Activated CD4-positive, alpha-beta memory T cell treated with anti-CD3 and anti-CD28 coated beads, Interleukin-2, amount 10 ng/mL, durations not matched to agents 7 days and 5 days (primary cell): ENCODE data around the gene CACYBP. TPM values are rescaled to one million over a fixed set of nuclear protein-coding genes. Genes with fewer than 3 reads are reported as not detected.

Experiments used
- CTCF ChIA-PET: fragments of 350-600 bp; sonication (Branson Sonifier 250); formaldehyde crosslinking; loops from one replicate; lab custom pipeline; 2021; ENCODE audit warnings: antibody characterized with exemption, inconsistent platforms; lab: Charles Lee
- POLR2A ChIA-PET: fragments of 350-600 bp; sonication (Branson Sonifier 250); formaldehyde crosslinking; loops from one replicate; lab custom pipeline; 2021; ENCODE audit warnings: antibody characterized with exemption; lab: Charles Lee
- DNase-seq: peaks from one replicate; pipeline ENCODE4 v3.0.0-alpha.2; 2020
- H3K27ac Mint-ChIP-seq: one replicate; pipeline ENCODE4 v1.8.0; 2021; ENCODE audit warnings: mild to moderate bottlenecking, mixed read lengths
- H3K27me3 Mint-ChIP-seq: one replicate; pipeline ENCODE4 v1.8.0; 2021; ENCODE audit warnings: mixed read lengths
- H3K36me3 Mint-ChIP-seq: one replicate; pipeline ENCODE4 v1.8.0; 2021; ENCODE audit warnings: low read depth, mixed read lengths
- H3K4me1 Mint-ChIP-seq: one replicate; pipeline ENCODE4 v1.8.0; 2021; ENCODE audit warnings: mixed read lengths
- H3K4me3 Mint-ChIP-seq: one replicate; pipeline ENCODE4 v1.8.0; 2021; ENCODE audit warnings: mild to moderate bottlenecking, mixed read lengths
- H3K9me3 Mint-ChIP-seq: one replicate; pipeline ENCODE4 v1.8.0; 2021; ENCODE audit warnings: mixed read lengths
- total RNA-seq, 2 experiments: library from RNA; stranded (reverse); gene quantifications; one replicate each; pipeline ENCODE4 v1.2.3, GENCODE V29; 2021

The CACYBP gene
- total RNA-seq, 2 experiments from 2014 or later: 234 to 254 TPM

DNA sequence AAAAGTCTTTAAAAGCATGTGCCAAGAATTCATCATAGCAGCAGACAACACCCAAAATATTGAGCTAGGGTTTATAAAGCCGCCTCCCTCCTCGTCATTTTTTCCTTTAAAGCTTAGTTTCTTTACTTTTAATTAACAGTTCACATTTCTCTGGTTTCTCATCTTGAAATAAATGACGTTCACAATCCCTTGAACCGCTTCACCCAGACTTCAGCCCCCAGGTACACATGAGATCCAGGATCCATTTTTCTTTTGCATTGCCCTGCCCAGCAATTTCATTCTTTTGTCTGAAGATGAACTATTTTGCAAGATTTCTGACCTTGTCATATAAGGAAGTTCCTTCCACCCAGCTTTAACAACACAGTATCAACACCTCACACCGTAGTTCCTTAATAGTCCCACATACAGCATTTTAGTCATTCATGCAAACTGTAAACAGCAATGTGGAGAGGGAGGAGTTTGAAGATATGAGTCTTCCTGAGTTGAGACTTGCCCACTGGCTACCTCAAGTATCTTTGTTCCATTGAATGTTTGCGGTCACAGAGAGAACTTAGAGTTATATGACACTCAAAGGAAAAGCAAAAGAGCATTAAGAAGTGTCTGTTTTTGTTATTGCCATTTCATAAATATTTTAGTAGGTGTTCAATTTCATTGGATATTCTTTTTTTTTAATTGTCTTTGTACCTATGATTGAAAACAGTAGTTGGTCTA is 35.3 kb upstream of the CACYBP start:
- peak overlapping the region; percentile 97 for H3K27ac Mint-ChIP-seq
- H3K4me1 Mint-ChIP-seq: peaks cover 57% of the 10 kb centered on the region
- CTCF ChIA-PET: interaction anchor here (0.9 to 2.3 kb wide), 3 partner anchors 18 to 36 kb away, joined by 4 to 13 read pairs (median 6); partner anchors contain the start of gene CACYBP
- H3K4me3 Mint-ChIP-seq: peak overlapping the region; percentile 83
- no peaks in the 10 kb centered on the region for H3K9me3 Mint-ChIP-seq
- H3K27me3 Mint-ChIP-seq: no peaks in the 10 kb centered on the region
- POLR2A ChIA-PET: interaction anchor here (0.9 to 7.2 kb wide), 10 partner anchors 10 to 1095 kb away, joined by 3 to 203 read pairs (median 4); partner anchors contain the start of genes CACYBP, MRPS14 and ZBTB37
- H3K36me3 Mint-ChIP-seq: peaks cover 10% of the 10 kb centered on the region
- DNase-seq: peak; percentile 29

DNA sequence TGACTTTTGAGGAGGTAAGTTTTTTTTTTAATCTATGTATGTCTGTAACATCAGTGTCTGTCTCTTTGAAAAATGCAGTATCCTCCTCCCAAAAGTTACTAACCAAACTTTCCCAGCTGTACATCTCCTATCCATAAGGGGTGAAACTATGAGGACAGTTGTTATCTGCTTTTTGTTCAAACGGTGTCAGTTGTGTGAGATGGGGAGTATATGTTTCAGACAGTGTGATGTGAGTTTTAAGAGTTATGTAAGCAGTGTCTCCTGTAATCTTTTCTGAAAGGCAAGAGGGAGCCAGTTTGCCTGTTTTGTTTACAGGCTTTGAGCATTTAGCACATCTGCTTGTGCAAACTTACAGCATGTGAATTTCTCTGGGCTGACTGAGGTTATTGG is 34.8 kb upstream of the CACYBP start:
- H3K4me3 Mint-ChIP-seq: peak overlapping the region; percentile 83
- no peaks in the 10 kb centered on the region for H3K9me3 Mint-ChIP-seq
- peaks cover 15% of the 10 kb centered on the region for H3K36me3 Mint-ChIP-seq
- ChIA-PET CTCF (interaction anchor here (0.7 to 1.8 kb wide), 4 partner anchors 13 to 34 kb away, joined by 3 to 9 read pairs (median 4); partner anchors contain the start of gene CACYBP), POLR2A (interaction anchor here (0.7 to 7.2 kb wide), 19 partner anchors 8 to 1141 kb away, joined by 3 to 203 read pairs (median 5); partner anchors contain the start of genes CACYBP, MRPS14 and ZBTB37)
- peak overlapping the region; percentile 97 for H3K27ac Mint-ChIP-seq
- H3K4me1 Mint-ChIP-seq: peaks cover 63% of the 10 kb centered on the region
- DNase-seq: no peak
- H3K27me3 Mint-ChIP-seq: no peaks in the 10 kb centered on the region

DNA sequence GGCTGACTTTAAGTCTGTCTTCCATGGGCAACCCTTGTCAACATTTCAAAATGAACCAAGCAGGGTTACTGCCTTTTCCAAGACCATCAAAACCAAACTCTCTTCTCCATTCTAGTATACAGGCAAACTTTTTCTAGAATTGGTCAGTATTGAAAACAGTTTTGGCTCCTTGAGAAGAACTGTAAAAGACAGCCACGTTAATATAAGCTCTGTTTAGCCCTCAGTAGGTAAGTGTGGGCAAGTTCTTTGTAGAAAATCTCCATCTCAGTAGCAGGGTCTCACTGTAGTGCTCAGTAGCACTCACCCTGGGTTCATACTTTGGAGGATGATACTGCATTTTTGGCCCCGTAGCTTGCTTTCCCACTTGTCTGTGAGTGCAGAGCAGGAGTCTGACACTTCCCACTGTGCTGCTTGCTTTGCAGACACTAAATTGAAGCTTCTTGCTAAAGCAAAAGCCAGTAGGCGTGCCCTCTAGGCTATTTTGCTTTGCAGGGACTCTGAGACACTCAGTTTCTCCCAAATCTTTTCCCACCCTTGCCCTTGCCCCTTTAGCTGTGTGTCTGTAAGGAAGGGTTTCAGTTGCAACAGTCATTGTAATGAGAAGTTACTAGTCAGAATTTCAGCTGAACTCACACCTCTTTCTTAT is 34.3 kb upstream of the CACYBP start:
- Mint-ChIP-seq H3K4me1 (peaks cover 68% of the 10 kb centered on the region), H3K27me3 (no peaks in the 10 kb centered on the region), H3K27ac (peak overlapping the region; percentile 97), H3K36me3 (peaks cover 20% of the 10 kb centered on the region), H3K4me3 (peak overlapping the region; percentile 83), H3K9me3 (no peaks in the 10 kb centered on the region)
- peak; percentile 44 for DNase-seq
- POLR2A ChIA-PET: interaction anchor here (0.7 to 7.2 kb wide), 18 partner anchors 9 to 1142 kb away, joined by 3 to 203 read pairs (median 4); partner anchors contain the start of genes CACYBP, MRPS14 and ZBTB37
- CTCF ChIA-PET: interaction anchor here (0.7 to 1.8 kb wide), 5 partner anchors 13 to 34 kb away, joined by 3 to 9 read pairs (median 4); partner anchors contain the start of gene CACYBP

DNA sequence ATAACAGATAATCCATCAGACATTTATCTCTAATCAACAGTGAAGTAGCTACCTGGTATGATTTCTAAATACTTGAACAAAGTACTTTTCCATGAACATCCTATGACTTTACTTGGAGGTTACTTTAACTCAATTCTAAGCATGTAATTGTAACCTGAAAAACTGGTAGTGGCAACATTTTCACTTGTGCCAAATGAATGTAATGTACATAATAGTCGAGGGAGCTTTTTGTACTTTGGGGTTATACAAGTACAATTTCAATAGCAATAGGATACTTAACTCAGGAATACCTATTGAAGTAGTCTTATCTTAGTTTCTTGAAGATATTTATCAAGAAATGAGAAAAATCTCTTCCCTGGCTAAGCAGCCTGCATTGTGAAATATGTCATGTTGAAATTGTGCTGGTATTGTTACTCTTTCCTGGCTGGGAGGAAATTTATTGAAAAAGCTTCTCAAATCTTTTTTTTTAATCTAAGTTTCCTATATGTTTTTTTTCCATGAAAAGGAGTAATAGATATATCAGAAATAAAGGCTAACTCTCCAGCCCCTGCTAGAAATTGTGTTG is 33.7 kb upstream of the CACYBP start:
- DNase-seq: no peak
- H3K4me3 Mint-ChIP-seq: peak overlapping the region; percentile 83
- H3K27me3 Mint-ChIP-seq: no peaks in the 10 kb centered on the region
- peaks cover 69% of the 10 kb centered on the region for H3K4me1 Mint-ChIP-seq
- peak overlapping the region; percentile 97 for H3K27ac Mint-ChIP-seq
- ChIA-PET POLR2A (interaction anchor here (0.8 to 7.2 kb wide), 15 partner anchors 10 to 1142 kb away, joined by 3 to 203 read pairs (median 4); partner anchors contain the start of genes CACYBP and MRPS14), CTCF (interaction anchor here (1.5 to 1.8 kb wide), 4 partner anchors 12 to 33 kb away, joined by 3 to 9 read pairs (median 4); partner anchors contain the start of gene CACYBP)
- peaks cover 21% of the 10 kb centered on the region for H3K36me3 Mint-ChIP-seq
- H3K9me3 Mint-ChIP-seq: no peaks in the 10 kb centered on the region

DNA sequence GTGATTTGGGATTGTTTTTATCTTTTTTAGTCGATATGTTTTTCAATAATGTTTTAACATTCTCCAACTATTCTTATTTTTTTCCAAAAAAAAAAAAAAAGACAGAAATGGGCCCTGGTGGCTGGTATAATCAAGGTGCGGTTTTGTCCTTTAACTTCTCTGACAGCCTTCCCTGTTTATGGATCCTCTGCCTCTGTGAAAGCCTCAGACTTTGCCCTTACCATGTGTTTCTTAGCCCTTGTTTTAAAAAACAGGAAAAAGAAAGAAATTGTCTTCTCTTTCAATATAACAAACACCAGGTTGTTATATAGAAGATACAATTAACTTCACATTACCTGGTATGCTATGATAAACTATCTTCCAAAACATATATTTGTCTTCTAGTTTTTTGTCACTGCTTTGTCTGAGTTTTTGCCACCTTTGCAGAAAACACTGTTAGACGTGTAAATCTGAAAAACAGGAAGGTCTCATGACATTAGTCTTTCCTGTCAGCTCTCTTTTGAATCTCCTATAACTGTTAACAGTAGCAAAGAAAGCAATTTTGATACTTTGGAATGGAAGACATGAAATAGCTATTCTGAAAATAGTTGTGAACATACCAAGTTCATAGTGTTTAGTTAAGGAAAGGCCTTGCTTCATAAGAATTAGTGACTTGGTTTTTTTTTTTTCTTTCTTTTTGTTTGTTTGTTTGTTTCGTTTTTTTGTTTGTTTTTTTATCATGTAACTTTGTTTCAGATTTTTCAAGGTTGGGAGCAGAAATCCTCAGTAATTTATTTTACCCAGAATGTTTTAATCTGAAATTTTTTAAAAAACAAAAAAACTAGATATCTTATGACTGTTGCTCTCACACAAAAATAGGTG is 31.7 kb upstream of the CACYBP start:
- Mint-ChIP-seq H3K9me3 (no peaks in the 10 kb centered on the region), H3K4me1 (peaks cover 83% of the 10 kb centered on the region), H3K27ac (peak overlapping the region; percentile 93), H3K36me3 (peaks cover 34% of the 10 kb centered on the region), H3K4me3 (peak overlapping the region; percentile 62), H3K27me3 (no peaks in the 10 kb centered on the region)
- ChIA-PET CTCF (interaction anchor here (0.6 to 1.3 kb wide), 10 partner anchors 11 to 169 kb away, joined by 3 to 10 read pairs (median 4); partner anchors contain the start of genes CACYBP and MRPS14), POLR2A (interaction anchor here (0.7 to 7.2 kb wide), 18 partner anchors 9 to 1143 kb away, joined by 3 to 203 read pairs (median 5); partner anchors contain the start of genes CACYBP, CENPL, DARS2 and GAS5)
- no peak for DNase-seq

DNA sequence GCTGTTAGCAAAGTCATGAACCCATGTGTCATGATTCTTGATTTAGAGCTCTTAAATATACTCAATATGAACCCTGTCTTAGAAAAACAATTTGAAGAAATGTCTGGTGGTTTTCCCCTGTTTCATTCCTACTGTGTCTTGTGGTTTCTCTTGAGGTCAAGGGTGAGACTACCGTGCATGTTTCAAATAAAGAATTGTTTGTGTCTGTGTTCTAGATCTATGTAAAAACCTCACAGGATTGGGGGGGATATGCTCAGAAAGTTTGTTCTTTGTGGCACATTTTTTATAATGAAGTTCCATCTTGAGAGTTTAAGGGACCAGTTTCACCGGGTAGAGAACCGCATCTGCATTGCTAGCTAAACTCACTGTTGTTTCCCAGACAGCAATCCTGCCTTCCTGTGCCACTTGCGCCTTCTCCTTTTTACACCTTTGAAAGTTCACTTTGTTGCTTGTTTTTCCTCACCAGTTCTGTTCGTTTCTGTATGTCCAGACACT is 30.9 kb upstream of the CACYBP start:
- Mint-ChIP-seq H3K27ac (peak overlapping the region; percentile 93), H3K9me3 (no peaks in the 10 kb centered on the region), H3K4me1 (peaks cover 77% of the 10 kb centered on the region), H3K36me3 (peaks cover 39% of the 10 kb centered on the region), H3K27me3 (no peaks in the 10 kb centered on the region), H3K4me3 (peak overlapping the region; percentile 62)
- ChIA-PET CTCF (interaction anchor here (0.8 to 1.3 kb wide), 7 partner anchors 10 to 169 kb away, joined by 3 to 10 read pairs (median 4); partner anchors contain the start of genes CACYBP and MRPS14), POLR2A (interaction anchor here (0.7 to 7.2 kb wide), 16 partner anchors 8 to 1144 kb away, joined by 3 to 203 read pairs (median 6); partner anchors contain the start of genes CACYBP, CENPL, DARS2 and GAS5)
- no peak for DNase-seq

DNA sequence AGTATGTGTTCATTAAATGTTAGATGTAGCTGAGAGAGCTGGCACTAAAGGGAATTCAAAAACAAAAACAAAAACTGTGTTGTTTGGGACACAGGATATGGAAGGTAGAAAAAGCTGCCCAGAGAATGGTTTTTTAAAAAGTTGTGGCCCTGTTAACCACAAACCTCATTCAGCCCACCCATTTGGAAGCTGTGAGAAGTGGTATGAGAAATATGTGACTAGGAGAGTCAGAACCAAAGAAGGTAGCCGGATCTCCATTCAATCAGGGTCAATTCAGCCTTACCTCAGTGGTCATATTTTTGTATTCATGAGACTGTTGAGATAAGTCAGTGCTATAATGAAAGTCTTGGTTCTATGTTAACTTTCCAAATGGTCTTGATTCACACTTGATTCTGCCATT is 29.8 kb upstream of the CACYBP start:
- H3K4me1 Mint-ChIP-seq: peaks cover 72% of the 10 kb centered on the region
- H3K4me3 Mint-ChIP-seq: peak overlapping the region; percentile 40
- DNase-seq: peak; percentile 43
- H3K27ac Mint-ChIP-seq: peak overlapping the region; percentile 93
- POLR2A ChIA-PET: interaction anchor here (0.6 to 3.8 kb wide), 7 partner anchors 10 to 170 kb away, joined by 3 to 37 read pairs (median 4); partner anchors contain the start of genes CACYBP and MRPS14
- CTCF ChIA-PET: interaction anchor here (0.9 to 1.4 kb wide), 2 partner anchors 13 to 224 kb away, joined by 3 to 4 read pairs; no protein-coding TSS in a partner anchor
- no peaks in the 10 kb centered on the region for H3K9me3 Mint-ChIP-seq
- H3K27me3 Mint-ChIP-seq: no peaks in the 10 kb centered on the region
- H3K36me3 Mint-ChIP-seq: peaks cover 48% of the 10 kb centered on the region

DNA sequence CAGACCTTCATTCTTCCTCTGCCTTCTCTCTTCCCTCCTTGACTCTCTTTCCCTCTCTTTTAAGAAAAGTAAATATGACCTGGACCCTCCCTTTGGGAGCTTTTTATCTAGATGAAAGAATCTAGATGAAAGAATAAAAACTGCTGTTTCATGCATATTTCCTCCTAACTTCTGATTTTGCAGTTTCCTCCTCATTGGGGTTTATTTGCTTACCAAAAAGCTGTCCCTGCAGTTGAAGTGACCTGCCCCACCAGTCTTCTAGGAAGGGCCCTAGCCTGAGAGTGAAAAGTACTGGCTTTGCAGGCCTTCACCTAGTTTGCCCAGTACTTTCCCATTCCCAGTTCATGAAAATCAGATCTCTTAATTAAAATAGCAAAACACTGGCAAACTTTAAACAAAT is 28.3 kb upstream of the CACYBP start:
- Mint-ChIP-seq H3K9me3 (no peaks in the 10 kb centered on the region), H3K27ac (peak overlapping the region; percentile 58), H3K4me1 (peaks cover 71% of the 10 kb centered on the region), H3K4me3 (peak overlapping the region; percentile 10), H3K36me3 (peaks cover 59% of the 10 kb centered on the region), H3K27me3 (no peaks in the 10 kb centered on the region)
- DNase-seq: no peak
- CTCF ChIA-PET: interaction anchor here (0.6 to 2.2 kb wide), 6 partner anchors 10 to 175 kb away, joined by 3 to 7 read pairs (median 4); no protein-coding TSS in a partner anchor
- POLR2A ChIA-PET: interaction anchor here (0.8 to 3.8 kb wide), 4 partner anchors 10 to 171 kb away, joined by 3 to 37 read pairs (median 10); partner anchors contain the start of gene CACYBP

DNA sequence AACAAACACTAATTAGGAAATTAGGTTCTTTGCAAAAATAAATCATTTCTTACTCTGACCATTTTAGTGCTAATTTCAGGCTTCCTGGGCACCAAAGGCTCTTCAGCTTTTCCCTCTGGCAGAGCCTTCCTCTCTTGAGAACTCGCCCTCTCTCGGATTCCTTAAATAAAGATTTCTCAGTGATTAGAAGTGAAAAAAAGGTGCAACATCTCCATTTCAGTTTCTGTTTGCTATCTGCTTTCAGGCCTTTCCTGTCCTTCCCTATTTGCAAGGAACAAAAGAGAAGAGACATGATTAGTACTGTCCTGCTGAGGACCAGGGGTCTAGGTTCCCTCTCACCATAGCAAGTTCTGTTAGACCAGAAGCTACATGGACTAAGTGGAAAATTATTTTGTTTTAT is 27.8 kb upstream of the CACYBP start:
- DNase-seq: no peak
- Mint-ChIP-seq H3K36me3 (peaks cover 64% of the 10 kb centered on the region), H3K27ac (peak overlapping the region; percentile 49), H3K9me3 (no peaks in the 10 kb centered on the region), H3K4me1 (peaks cover 73% of the 10 kb centered on the region), H3K27me3 (no peaks in the 10 kb centered on the region), H3K4me3 (no peak overlapping the region)
- ChIA-PET CTCF (interaction anchor here (0.6 to 2.2 kb wide), 6 partner anchors 10 to 990 kb away, joined by 3 to 7 read pairs (median 4); no protein-coding TSS in a partner anchor), POLR2A (interaction anchor here (1.1 to 3.8 kb wide), 3 partner anchors 14 to 172 kb away, joined by 4 to 37 read pairs (median 17); partner anchors contain the start of gene CACYBP)

DNA sequence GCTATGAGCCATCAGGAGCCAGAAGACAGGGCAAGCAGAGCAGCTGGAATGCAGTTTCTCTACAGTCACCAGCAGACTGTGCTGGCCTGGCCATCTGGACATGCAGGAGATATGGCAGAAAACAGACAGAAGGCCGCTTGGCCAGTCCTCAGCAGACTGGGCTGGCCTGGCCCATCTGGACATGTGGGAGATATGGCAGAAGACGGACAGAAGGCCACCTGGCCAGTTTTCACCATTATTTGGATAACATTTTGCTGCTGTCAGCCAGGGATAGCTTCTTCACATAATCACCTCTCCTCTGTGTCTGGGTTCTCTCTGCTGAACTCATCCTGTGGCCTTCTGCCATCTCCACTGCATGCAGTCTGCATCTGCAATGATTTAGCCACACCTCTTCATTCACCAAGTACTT is 25.0 kb upstream of the CACYBP start:
- Mint-ChIP-seq H3K27ac (no peak overlapping the region), H3K4me3 (no peak overlapping the region), H3K9me3 (no peaks in the 10 kb centered on the region), H3K27me3 (no peaks in the 10 kb centered on the region), H3K4me1 (peaks cover 60% of the 10 kb centered on the region), H3K36me3 (peaks cover 67% of the 10 kb centered on the region)
- ChIA-PET CTCF (interaction anchor here (0.8 to 2.1 kb wide), 2 partner anchors 9 to 24 kb away, joined by 3 to 7 read pairs; no protein-coding TSS in a partner anchor), POLR2A (interaction anchor here (0.8 to 1.2 kb wide), 2 partner anchors 24 to 175 kb away, joined by 3 read pairs; no protein-coding TSS in a partner anchor)
- DNase-seq: no peak
